Spleen (tissue), 11 donors: ENCODE data around the gene RPS27. TPM values are rescaled to one million over a fixed set of nuclear protein-coding genes. Genes with fewer than 3 reads are reported as not detected.

Experiments used
- DNase-seq: peaks from one replicate; pipeline ENCODE4 v3.0.0-alpha.2; 2020
- H3K27ac ChIP-seq, 8 donors: fragments of 200-600 bp; sonication (generic) in 7 of 8; 1 replicate in 4 of 8; 2 replicates in 4 of 8; pipeline versions ENCODE4 v1.5.0 to v1.8.0; 2016 to 2021; ENCODE audit warnings: inconsistent platforms in 4 of 8, mild to moderate bottlenecking in 4 of 8, moderate library complexity in 1 of 8
- H3K27me3 ChIP-seq, 7 donors: fragments of 200-600 bp; sonication (generic) in 6 of 7; replicated peaks in 1 of 7; 1 replicate in 4 of 7; 2 replicates in 3 of 7; pipeline versions ENCODE4 v1.5.0 to v1.8.0; 2016 to 2021; ENCODE audit warnings: inconsistent platforms in 3 of 7, mild to moderate bottlenecking in 1 of 7
- H3K36me3 ChIP-seq, 6 donors: fragments of 200-600 bp; sonication (generic) in 5 of 6; 1 replicate in 4 of 6; 2 replicates in 2 of 6; pipeline versions ENCODE4 v1.5.0 to v1.8.0; 2016 to 2021; ENCODE audit warnings: inconsistent platforms in 2 of 6
- H3K4me1 ChIP-seq, 6 donors: fragments of 200-600 bp; sonication (generic) in 5 of 6; 1 replicate in 3 of 6; 2 replicates in 3 of 6; pipeline versions ENCODE4 v1.5.0 to v1.8.0; 2016 to 2021; ENCODE audit warnings: inconsistent platforms in 3 of 6
- H3K4me3 ChIP-seq, 8 donors: fragments of 200-600 bp; sonication (generic) in 7 of 8; 1 replicate in 4 of 8; 2 replicates in 4 of 8; pipeline versions ENCODE4 v1.5.0 to v1.8.0; 2016 to 2021; ENCODE audit warnings: inconsistent platforms in 4 of 8, mild to moderate bottlenecking in 4 of 8, moderate library complexity in 2 of 8
- H3K9me3 ChIP-seq, 8 donors: fragments of 200-600 bp; sonication (generic) in 7 of 8; 1 replicate in 4 of 8; 2 replicates in 4 of 8; pipeline versions ENCODE4 v1.5.0 to v1.8.0; 2016 to 2021; ENCODE audit warnings: inconsistent platforms in 4 of 8
- POLR2A ChIP-seq, 3 donors: fragments of 450-650 bp; IDR thresholded peaks; one replicate each; pipeline ENCODE4 v1.5.1; 2017; ENCODE audit warnings: antibody characterized with exemption in 3 of 3, mild to moderate bottlenecking in 1 of 3
- POLR2AphosphoS5 ChIP-seq, 3 donors: sonication (generic); formaldehyde crosslinking; IDR thresholded peaks; one replicate each; pipeline ENCODE4 v1.5.1; 2017; ENCODE audit warnings: antibody characterized with exemption in 3 of 3
- WGBS, 5 donors: extraction: QIAGEN DNeasy Blood & Tissue Kit in 3 of 5; methylation state at CpG; one replicate each; pipeline versions ENCODE4 v1.1.5 to v1.1.7; 2013 to 2018; 5-methylcytosine and 5-hydroxymethylcytosine counted together
- intact Hi-C: fragments of 100-400 bp; cut with DNase I; formaldehyde crosslinking; loops from one replicate; pipeline ENCODE4 v1.15.0; 2023; ENCODE audit warnings: low total_unique reads
- polyA plus RNA-seq, 3 donors: library from polyadenylated mRNA; stranded (reverse); fragments of 200-250 nt; gene quantifications; one replicate each; pipeline ENCODE4 v1.2.1, GENCODE V29; 2013
- total RNA-seq, 7 donors: library from RNA; depleted of rRNA in 3 of 7; stranded (reverse); fragments of >200 nt in 3 of 7; fragmentation: NEBNext Ultra II Directional in 4 of 7; extraction: Animal tissue kit (Norgen Biotek cat#: 25700) in 4 of 7; gene quantifications; one replicate each; pipeline versions ENCODE4 v1.1.0 to v1.2.1, GENCODE V29; 2016 to 2021
- TF ChIP-seq, protein P1 (sequence below), 11 experiments: fragments of 200-600 bp in 7 of 11; fragments of 450-650 bp in 4 of 11; sonication (generic) in 4 of 11; IDR thresholded peaks in 8 of 11; conservative IDR thresholded peaks in 3 of 11; 1 replicate in 7 of 11; 2 replicates in 4 of 11; pipeline versions ENCODE4 v1.4.0 to v1.8.0; 2016 to 2021; ENCODE audit warnings: antibody characterized with exemption in 11 of 11, inconsistent platforms in 4 of 11, mild to moderate bottlenecking in 1 of 11
- donor health status: healthy with polysubstance abuse.
- donor health status: DM: no; HTN: no; CAD: no; lungs with moderate emphysema.
- donor health status: DM: no; HTN: no; CAD: no.
- donor health status: Bipolar disorder and iron deficiency.
- donor health status: healthy.
- donor health status: DM: no; HTN: no; CAD: no.
- donor health status: DM: yes; HTN: yes; CAD: no.

The RPS27 gene
- total and polyA plus RNA-seq, 10 donors, result 1,398 to 23,475 (median 2,447) TPM

DNA sequence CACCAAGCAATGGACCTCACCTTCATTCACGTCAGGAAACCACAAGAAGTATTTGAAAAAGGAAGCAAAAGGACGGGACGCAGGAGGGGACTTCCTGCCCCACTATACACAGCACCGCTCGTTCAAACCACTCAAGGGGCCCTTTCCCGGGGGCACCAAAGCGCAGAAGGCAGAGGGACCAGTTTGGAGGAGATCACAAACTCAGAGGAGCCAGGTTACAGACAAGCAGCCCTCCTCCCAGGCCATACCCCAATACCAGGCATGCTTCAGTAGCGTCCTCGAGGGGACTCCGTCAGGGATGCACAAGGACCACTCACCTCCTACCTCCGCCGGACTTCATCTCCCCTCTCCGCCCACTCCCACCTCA, 32.8 kb upstream of the RPS27 start:
- H3K27me3 ChIP-seq, result no peaks in the 10 kb centered on the region
- intact Hi-C loops, result no loop called here
- no peak for DNase-seq
- no peaks in the 10 kb centered on the region for H3K9me3 ChIP-seq
- peak overlapping the region; percentile 85 to 99 (median 97) for H3K27ac ChIP-seq
- 0% methylated on average over 13 of the region's 13 CpGs for WGBS, 5 donors
- H3K4me1 ChIP-seq, result peaks cover 42 to 92% (median 69%) of the 10 kb centered on the region in 6 donors
- H3K4me3 ChIP-seq, result peak overlapping the region; percentile 84 to 97 (median 92)
- TF ChIP-seq, protein P1, sequence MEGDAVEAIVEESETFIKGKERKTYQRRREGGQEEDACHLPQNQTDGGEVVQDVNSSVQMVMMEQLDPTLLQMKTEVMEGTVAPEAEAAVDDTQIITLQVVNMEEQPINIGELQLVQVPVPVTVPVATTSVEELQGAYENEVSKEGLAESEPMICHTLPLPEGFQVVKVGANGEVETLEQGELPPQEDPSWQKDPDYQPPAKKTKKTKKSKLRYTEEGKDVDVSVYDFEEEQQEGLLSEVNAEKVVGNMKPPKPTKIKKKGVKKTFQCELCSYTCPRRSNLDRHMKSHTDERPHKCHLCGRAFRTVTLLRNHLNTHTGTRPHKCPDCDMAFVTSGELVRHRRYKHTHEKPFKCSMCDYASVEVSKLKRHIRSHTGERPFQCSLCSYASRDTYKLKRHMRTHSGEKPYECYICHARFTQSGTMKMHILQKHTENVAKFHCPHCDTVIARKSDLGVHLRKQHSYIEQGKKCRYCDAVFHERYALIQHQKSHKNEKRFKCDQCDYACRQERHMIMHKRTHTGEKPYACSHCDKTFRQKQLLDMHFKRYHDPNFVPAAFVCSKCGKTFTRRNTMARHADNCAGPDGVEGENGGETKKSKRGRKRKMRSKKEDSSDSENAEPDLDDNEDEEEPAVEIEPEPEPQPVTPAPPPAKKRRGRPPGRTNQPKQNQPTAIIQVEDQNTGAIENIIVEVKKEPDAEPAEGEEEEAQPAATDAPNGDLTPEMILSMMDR (IDR thresholded peaks at IDR 0.05 in 8 of 11, conservative IDR thresholded peaks at IDR 0.05 in 3 of 11), result no peak
- TF ChIP-seq POLR2A (IDR thresholded peaks at IDR 0.05), result peak in 1 of 3 donors; percentile 18
- peak in 1 of 3 donors; percentile 46 for TF ChIP-seq POLR2AphosphoS5 (IDR thresholded peaks at IDR 0.05)
- H3K36me3 ChIP-seq, result peaks cover 0 to 57% (median 36%) of the 10 kb centered on the region in 6 donors

DNA sequence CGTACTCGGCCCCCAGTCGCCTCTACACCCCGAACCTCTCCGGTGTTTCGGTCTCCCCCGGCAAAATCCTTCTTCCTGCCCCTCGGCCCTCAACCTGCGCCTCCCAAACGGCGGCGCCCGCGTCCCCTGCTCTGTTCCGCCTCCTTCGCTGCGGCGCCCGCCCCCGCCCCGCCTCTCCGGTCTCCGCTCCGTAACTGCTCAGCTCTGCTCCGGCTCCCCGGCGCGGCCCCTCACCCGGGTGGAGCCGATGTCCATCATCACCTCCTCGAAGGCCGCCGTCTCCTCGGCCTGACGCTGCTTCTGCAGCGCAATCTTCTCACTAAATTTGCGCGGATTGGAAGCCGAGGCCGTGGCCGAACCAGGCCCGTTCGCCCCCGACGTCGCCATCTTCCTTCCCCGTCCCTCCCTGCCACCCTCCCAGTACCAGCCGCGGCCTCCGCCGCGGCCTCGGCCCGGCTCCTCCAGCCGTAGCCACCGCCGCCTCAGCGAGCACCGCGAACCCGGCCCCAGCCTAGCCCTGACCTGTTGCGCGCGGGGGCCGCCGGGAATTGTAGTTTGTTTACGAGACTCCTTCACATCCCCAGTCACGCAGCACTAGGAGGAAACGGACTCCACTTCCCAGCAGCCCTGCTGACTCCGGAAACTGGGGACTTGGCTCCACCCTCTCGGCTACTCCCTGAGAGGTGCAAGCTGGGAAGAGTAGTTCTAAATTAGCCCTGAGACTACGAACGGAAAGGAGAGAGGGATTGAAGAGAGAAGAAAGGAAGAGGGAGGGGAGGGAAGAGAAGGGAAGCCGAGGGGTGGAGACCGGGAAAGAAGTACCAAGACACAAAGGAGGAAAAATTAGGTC, 32.2 kb upstream of the RPS27 start, which contains the start of gene CRTC2:
Gene CRTC2, minus strand, starts transcription at position 502 of the 850 bp plus-strand sequence. Its CDS starts 115 bp downstream, at position 387.
- TF ChIP-seq, protein P1 (IDR thresholded peaks at IDR 0.05 in 8 of 11, conservative IDR thresholded peaks at IDR 0.05 in 3 of 11), result peak in 1 of 11 experiments; percentile 8
- TF ChIP-seq POLR2A (IDR thresholded peaks at IDR 0.05), result peak; percentile 51 to 62 (median 51)
- peak; percentile 95 to 96 (median 95) for TF ChIP-seq POLR2AphosphoS5 (IDR thresholded peaks at IDR 0.05)
- WGBS, 5 donors, result 0 to 1% (median 1%) methylated on average over 69 to 74 of the region's 75 CpGs
- Histone ChIP-seq H3K27ac (peak within 1 kb of the TSS; percentile 85 to 99 (median 97)), H3K27me3 (no peaks in the 10 kb centered on the region), H3K36me3 (peaks cover 0 to 51% (median 30%) of the 10 kb centered on the region in 6 donors), H3K9me3 (no peaks in the 10 kb centered on the region), H3K4me1 (peaks cover 43 to 90% (median 73%) of the 10 kb centered on the region in 6 donors), H3K4me3 (peak within 1 kb of the TSS; percentile 84 to 97 (median 92))
- intact Hi-C loops, result no loop called here
- DNase-seq, result peak; percentile 99

DNA sequence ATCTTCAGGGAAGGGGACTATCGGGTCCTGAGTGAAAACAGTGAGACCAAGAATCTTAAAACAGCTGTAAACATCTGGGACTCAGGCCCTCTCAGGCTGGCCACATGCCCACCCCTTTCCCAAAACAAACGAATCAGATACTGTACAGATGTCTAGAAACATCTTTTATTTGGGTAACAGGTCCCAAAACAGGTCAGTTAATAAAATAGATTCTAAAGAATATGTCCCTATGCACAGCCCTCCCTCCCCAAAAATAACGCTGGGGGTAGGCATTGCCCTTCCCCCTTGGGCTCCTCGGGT, 31.7 kb upstream of the RPS27 start:
- H3K4me3 ChIP-seq, result peak overlapping the region in 7 of 8 donors; percentile 84 to 97 (median 91)
- H3K27ac ChIP-seq, result peak overlapping the region; percentile 85 to 99 (median 97)
- 14 to 32% (median 28%) methylated on average over 4 of the region's 4 CpGs for WGBS, 5 donors
- H3K4me1 ChIP-seq, result peaks cover 43 to 88% (median 74%) of the 10 kb centered on the region in 6 donors
- DNase-seq, result peak; percentile 40
- intact Hi-C loops, result no loop called here
- peaks cover 0 to 46% (median 25%) of the 10 kb centered on the region in 6 donors for H3K36me3 ChIP-seq
- no peaks in the 10 kb centered on the region for H3K9me3 ChIP-seq
- TF ChIP-seq, protein P1 (IDR thresholded peaks at IDR 0.05 in 8 of 11, conservative IDR thresholded peaks at IDR 0.05 in 3 of 11), result no peak
- TF ChIP-seq POLR2A (IDR thresholded peaks at IDR 0.05), result no peak
- TF ChIP-seq POLR2AphosphoS5 (IDR thresholded peaks at IDR 0.05), result no peak
- H3K27me3 ChIP-seq, result no peaks in the 10 kb centered on the region

DNA sequence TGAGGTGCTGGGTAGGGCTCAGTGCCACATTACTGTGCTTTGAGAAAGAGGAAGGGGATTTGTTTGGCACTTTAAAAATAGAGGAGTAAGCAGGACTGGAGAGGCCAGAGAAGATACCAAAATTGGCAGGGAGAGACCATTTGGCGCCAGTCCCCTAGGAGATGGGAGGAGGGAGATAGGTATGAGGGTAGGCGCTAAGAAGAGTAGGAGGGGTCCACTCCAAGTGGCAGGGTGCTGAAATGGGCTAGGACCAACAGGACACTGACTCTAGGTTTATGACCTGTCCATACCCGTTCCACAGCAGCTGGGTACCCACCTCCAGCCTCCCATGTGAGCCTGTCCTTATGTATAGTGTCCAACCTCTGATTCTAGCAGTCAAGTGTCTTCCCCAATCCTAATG, 31.1 kb upstream of the RPS27 start:
- H3K4me3 ChIP-seq, result peak overlapping the region in 2 of 8 donors; percentile 84 to 90
- WGBS, 5 donors, result 72 to 94% (median 89%) methylated on average over 3 of the region's 3 CpGs

More for the DNA sequence above, 31.1 kb upstream of the RPS27 start:
- peaks cover 0 to 40% (median 21%) of the 10 kb centered on the region in 6 donors for H3K36me3 ChIP-seq
- TF ChIP-seq, protein P1 (IDR thresholded peaks at IDR 0.05 in 8 of 11, conservative IDR thresholded peaks at IDR 0.05 in 3 of 11), result no peak
- TF ChIP-seq POLR2A (IDR thresholded peaks at IDR 0.05) (no peak), POLR2AphosphoS5 (IDR thresholded peaks at IDR 0.05) (no peak)
- H3K27me3 ChIP-seq, result no peaks in the 10 kb centered on the region
- intact Hi-C loops, result no loop called here
- DNase-seq, result peak; percentile 69
- H3K9me3 ChIP-seq, result no peaks in the 10 kb centered on the region
- peaks cover 48 to 88% (median 77%) of the 10 kb centered on the region in 6 donors for H3K4me1 ChIP-seq
- H3K27ac ChIP-seq, result peak overlapping the region in 6 of 8 donors; percentile 97 to 99 (median 98)
